Transverse colon (tissue), 3 donors: ENCODE data around the gene STEAP1B.

Experiments used
- EP300 ChIP-seq: sonication (generic); formaldehyde crosslinking; IDR thresholded peaks from one replicate; pipeline ENCODE4 v1.6.1; 2017; ENCODE audit warnings: antibody characterized with exemption, low read depth
- TF ChIP-seq, protein P1 (sequence below), 5 experiments: fragments of 200-600 bp in 3 of 5; fragments of 450-650 bp in 2 of 5; sonication (generic) in 3 of 5; IDR thresholded peaks; 1 replicate in 2 of 5; 2 replicates in 3 of 5; pipeline ENCODE4 v1.5.1; 2016 to 2017; ENCODE audit warnings: antibody characterized with exemption in 5 of 5, inconsistent platforms in 3 of 5, mild to moderate bottlenecking in 2 of 5, moderate library complexity in 1 of 5

DNA sequence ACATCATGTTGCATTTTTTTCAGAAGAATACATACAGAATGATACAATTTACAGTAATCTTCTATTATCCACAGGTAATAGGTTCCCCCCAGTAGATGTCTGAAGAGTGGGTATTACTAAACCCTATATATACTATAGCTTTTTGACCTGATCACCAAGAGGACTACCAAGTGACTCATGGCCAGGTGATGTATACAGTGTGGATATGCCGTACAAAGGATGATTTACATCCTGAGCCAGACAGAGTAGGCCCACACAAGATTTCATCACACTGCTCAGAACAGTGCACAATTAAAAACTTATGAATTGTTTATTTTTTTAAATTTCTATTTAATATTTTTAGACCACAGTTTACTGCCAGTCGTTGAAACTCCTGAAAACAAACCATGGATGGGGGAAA lies 70.6 kb downstream of the STEAP1B start:
- TF ChIP-seq EP300, result no peak
- TF ChIP-seq, protein P1, sequence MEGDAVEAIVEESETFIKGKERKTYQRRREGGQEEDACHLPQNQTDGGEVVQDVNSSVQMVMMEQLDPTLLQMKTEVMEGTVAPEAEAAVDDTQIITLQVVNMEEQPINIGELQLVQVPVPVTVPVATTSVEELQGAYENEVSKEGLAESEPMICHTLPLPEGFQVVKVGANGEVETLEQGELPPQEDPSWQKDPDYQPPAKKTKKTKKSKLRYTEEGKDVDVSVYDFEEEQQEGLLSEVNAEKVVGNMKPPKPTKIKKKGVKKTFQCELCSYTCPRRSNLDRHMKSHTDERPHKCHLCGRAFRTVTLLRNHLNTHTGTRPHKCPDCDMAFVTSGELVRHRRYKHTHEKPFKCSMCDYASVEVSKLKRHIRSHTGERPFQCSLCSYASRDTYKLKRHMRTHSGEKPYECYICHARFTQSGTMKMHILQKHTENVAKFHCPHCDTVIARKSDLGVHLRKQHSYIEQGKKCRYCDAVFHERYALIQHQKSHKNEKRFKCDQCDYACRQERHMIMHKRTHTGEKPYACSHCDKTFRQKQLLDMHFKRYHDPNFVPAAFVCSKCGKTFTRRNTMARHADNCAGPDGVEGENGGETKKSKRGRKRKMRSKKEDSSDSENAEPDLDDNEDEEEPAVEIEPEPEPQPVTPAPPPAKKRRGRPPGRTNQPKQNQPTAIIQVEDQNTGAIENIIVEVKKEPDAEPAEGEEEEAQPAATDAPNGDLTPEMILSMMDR (IDR thresholded peaks at IDR 0.05), result no peak
